ENCODE data around the gene PIBF1. TPM values are rescaled to one million over a fixed set of nuclear protein-coding genes. Genes with fewer than 3 reads are reported as not detected.

The PIBF1 gene
- polyA plus RNA-seq, 4 donors = 9.2 to 15.9 (median 10.5) TPM

GRCh38 chr13:72953391-72953965 is 171.5 kb downstream of the PIBF1 start:
- peaks cover 0 to 11% (median 4%) of the 10 kb centered on the region in 3 donors for H3K4me1 ChIP-seq (ENCODE audit: control insufficient read depth in 3 of 3, insufficient read depth in 2 of 3, low read depth in 1 of 3, low read length in 2 of 3)
- peaks cover 0 to 3% (median 3%) of the 10 kb centered on the region in 3 donors for H3K36me3 ChIP-seq (ENCODE audit: control insufficient read depth in 3 of 3, insufficient read depth in 2 of 3, low read depth in 1 of 3, low read length in 3 of 3)
- peak overlapping the region in 1 of 3 donors; percentile 29 for H3K27ac ChIP-seq (ENCODE audit: low read depth in 1 of 3, low read length in 2 of 3)
- H3K27me3 ChIP-seq (ENCODE audit: control insufficient read depth in 3 of 3, insufficient read depth in 3 of 3, low read length in 3 of 3) = no peaks in the 10 kb centered on the region
- whole genome bisulfite sequencing, 3 donors = 20 to 74% (median 45%) methylated on average over 6 of the region's 6 CpGs
- peak; percentile 79 to 85 for DNase-seq
- no peak overlapping the region for H3K4me3 ChIP-seq (ENCODE audit: low read depth in 1 of 3, low read length in 3 of 3)
- H3K9me3 ChIP-seq (ENCODE audit: control insufficient read depth in 2 of 2, insufficient read depth in 1 of 2, low read depth in 1 of 2, low read length in 1 of 2) = peaks cover 0 to 4% of the 10 kb centered on the region in 2 donors
- no peak for FAIRE-seq

DNA sequence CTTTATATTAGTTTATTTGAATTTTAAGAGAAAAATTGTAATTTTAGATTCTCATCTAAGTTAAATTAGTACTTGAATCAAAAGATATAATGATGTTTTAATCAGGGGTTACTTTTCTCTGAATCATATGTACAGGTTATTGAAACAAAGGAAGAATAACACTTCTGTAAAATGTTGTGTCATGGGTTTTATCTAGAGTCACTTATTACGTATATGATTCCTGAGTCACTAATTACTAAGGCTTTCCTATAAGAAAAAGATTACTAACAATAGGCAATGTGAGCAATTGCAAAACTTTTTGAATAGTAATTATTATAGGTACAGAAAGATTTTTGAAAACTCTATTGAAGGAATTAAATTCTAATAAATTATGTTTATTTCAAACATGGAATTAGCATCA is 177.7 kb downstream of the PIBF1 start:
- no peaks in the 10 kb centered on the region for H3K27me3 ChIP-seq (ENCODE audit: control insufficient read depth in 3 of 3, insufficient read depth in 3 of 3, low read length in 3 of 3)
- peaks cover 0 to 6% (median 3%) of the 10 kb centered on the region in 3 donors for H3K36me3 ChIP-seq (ENCODE audit: control insufficient read depth in 3 of 3, insufficient read depth in 2 of 3, low read depth in 1 of 3, low read length in 3 of 3)
- no peak overlapping the region for H3K4me3 ChIP-seq (ENCODE audit: low read depth in 1 of 3, low read length in 3 of 3)
- H3K9me3 ChIP-seq (ENCODE audit: control insufficient read depth in 2 of 2, insufficient read depth in 1 of 2, low read depth in 1 of 2, low read length in 1 of 2) = peaks cover 0 to 4% of the 10 kb centered on the region in 2 donors
- DNase-seq (peak; percentile 45 to 65), FAIRE-seq (peak; percentile 95)
- peak overlapping the region in 1 of 3 donors; percentile 79 for H3K27ac ChIP-seq (ENCODE audit: low read depth in 1 of 3, low read length in 2 of 3)
- H3K4me1 ChIP-seq (ENCODE audit: control insufficient read depth in 3 of 3, insufficient read depth in 2 of 3, low read depth in 1 of 3, low read length in 2 of 3) = peaks cover 0 to 13% (median 2%) of the 10 kb centered on the region in 3 donors
- 12 to 56% (median 37%) methylated on average over 1 of the region's 1 CpG for WGBS, 3 donors

GRCh38 chr13:72960114-72960513 is 178.2 kb downstream of the PIBF1 start:
- Histone ChIP-seq H3K27ac (ENCODE audit: low read depth in 1 of 3, low read length in 2 of 3) (peak overlapping the region; percentile 8 to 79 (median 78)), H3K4me3 (ENCODE audit: low read depth in 1 of 3, low read length in 3 of 3) (no peak overlapping the region), H3K36me3 (ENCODE audit: control insufficient read depth in 3 of 3, insufficient read depth in 2 of 3, low read depth in 1 of 3, low read length in 3 of 3) (peaks cover 0 to 8% (median 3%) of the 10 kb centered on the region in 3 donors), H3K9me3 (ENCODE audit: control insufficient read depth in 2 of 2, insufficient read depth in 1 of 2, low read depth in 1 of 2, low read length in 1 of 2) (peaks cover 0 to 4% of the 10 kb centered on the region in 2 donors), H3K27me3 (ENCODE audit: control insufficient read depth in 3 of 3, insufficient read depth in 3 of 3, low read length in 3 of 3) (no peaks in the 10 kb centered on the region), H3K4me1 (ENCODE audit: control insufficient read depth in 3 of 3, insufficient read depth in 2 of 3, low read depth in 1 of 3, low read length in 2 of 3) (peaks cover 0 to 13% (median 2%) of the 10 kb centered on the region in 3 donors)
- no peak for DNase-seq
- WGBS, 3 donors = 32 to 70% (median 46%) methylated on average over 4 of the region's 4 CpGs
- no peak for FAIRE-seq

GRCh38 chr13:72960541-72960940 is 178.6 kb downstream of the PIBF1 start:
- Histone ChIP-seq H3K27ac (ENCODE audit: low read depth in 1 of 3, low read length in 2 of 3) (peak overlapping the region in 2 of 3 donors; percentile 8 to 79), H3K9me3 (ENCODE audit: control insufficient read depth in 2 of 2, insufficient read depth in 1 of 2, low read depth in 1 of 2, low read length in 1 of 2) (peaks cover 0 to 4% of the 10 kb centered on the region in 2 donors), H3K36me3 (ENCODE audit: control insufficient read depth in 3 of 3, insufficient read depth in 2 of 3, low read depth in 1 of 3, low read length in 3 of 3) (peaks cover 0 to 8% (median 3%) of the 10 kb centered on the region in 3 donors), H3K27me3 (ENCODE audit: control insufficient read depth in 3 of 3, insufficient read depth in 3 of 3, low read length in 3 of 3) (no peaks in the 10 kb centered on the region), H3K4me1 (ENCODE audit: control insufficient read depth in 3 of 3, insufficient read depth in 2 of 3, low read depth in 1 of 3, low read length in 2 of 3) (peaks cover 0 to 13% (median 2%) of the 10 kb centered on the region in 3 donors), H3K4me3 (ENCODE audit: low read depth in 1 of 3, low read length in 3 of 3) (no peak overlapping the region)
- DNase-seq (peak; percentile 85 to 90), FAIRE-seq (peak; percentile 82)

GRCh38 chr13:72963762-72964161 is 181.8 kb downstream of the PIBF1 start:
- H3K4me1 ChIP-seq (ENCODE audit: control insufficient read depth in 3 of 3, insufficient read depth in 2 of 3, low read depth in 1 of 3, low read length in 2 of 3) = peaks cover 0 to 13% (median 2%) of the 10 kb centered on the region in 3 donors
- FAIRE-seq = no peak

DNA sequence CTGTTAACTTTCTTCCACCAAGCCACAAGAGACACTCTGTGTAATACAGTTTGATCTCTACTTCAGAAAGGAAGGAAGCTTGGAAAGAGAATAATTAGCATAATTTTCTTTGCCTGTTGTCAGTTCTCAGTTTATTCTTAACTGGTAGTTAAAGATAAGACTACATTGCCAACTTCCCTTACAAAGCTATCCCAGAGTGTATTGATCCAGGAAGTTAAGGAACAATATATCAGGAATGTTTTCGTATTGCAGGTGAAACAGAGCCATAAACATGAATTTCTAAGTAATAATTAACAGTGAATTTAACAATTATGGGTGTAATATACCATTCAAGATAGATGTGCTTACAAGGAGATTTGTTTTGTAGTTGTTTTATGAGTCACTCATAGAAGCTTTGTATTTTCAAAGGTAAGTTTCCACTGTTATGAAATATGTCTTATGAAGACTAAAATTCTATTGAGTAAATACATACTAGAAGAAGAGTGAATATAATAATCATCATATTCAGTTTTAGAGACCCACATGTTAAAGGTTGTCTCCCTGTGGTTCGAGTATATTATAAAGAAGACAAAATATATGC is 188.5 kb downstream of the PIBF1 start:
- H3K27me3 ChIP-seq (ENCODE audit: control insufficient read depth in 3 of 3, insufficient read depth in 3 of 3, low read length in 3 of 3) = no peaks in the 10 kb centered on the region
- DNase-seq (peak; percentile 75 to 92), FAIRE-seq (peak; percentile 98)
- no peak overlapping the region for H3K4me3 ChIP-seq (ENCODE audit: low read depth in 1 of 3, low read length in 3 of 3)
- peak overlapping the region in 1 of 3 donors; percentile 59 for H3K27ac ChIP-seq (ENCODE audit: low read depth in 1 of 3, low read length in 2 of 3)
- peaks cover 0 to 13% (median 3%) of the 10 kb centered on the region in 3 donors for H3K36me3 ChIP-seq (ENCODE audit: control insufficient read depth in 3 of 3, insufficient read depth in 2 of 3, low read depth in 1 of 3, low read length in 3 of 3)
- peaks cover 0 to 3% (median 0%) of the 10 kb centered on the region in 3 donors for H3K4me1 ChIP-seq (ENCODE audit: control insufficient read depth in 3 of 3, insufficient read depth in 2 of 3, low read depth in 1 of 3, low read length in 2 of 3)
- WGBS, 3 donors = 13 to 67% (median 36%) methylated on average over 2 of the region's 2 CpGs
- no peaks in the 10 kb centered on the region for H3K9me3 ChIP-seq (ENCODE audit: control insufficient read depth in 2 of 2, insufficient read depth in 1 of 2, low read depth in 1 of 2, low read length in 1 of 2)

More at GRCh38 chr13:72963762-72964161, 181.8 kb downstream of the PIBF1 start:
- WGBS, 3 donors = 62 to 90% (median 68%) methylated on average over 1 of the region's 1 CpG
- Histone ChIP-seq H3K36me3 (ENCODE audit: control insufficient read depth in 3 of 3, insufficient read depth in 2 of 3, low read depth in 1 of 3, low read length in 3 of 3) (peaks cover 0 to 14% (median 0%) of the 10 kb centered on the region in 3 donors), H3K9me3 (ENCODE audit: control insufficient read depth in 2 of 2, insufficient read depth in 1 of 2, low read depth in 1 of 2, low read length in 1 of 2) (no peaks in the 10 kb centered on the region), H3K27me3 (ENCODE audit: control insufficient read depth in 3 of 3, insufficient read depth in 3 of 3, low read length in 3 of 3) (no peaks in the 10 kb centered on the region), H3K27ac (ENCODE audit: low read depth in 1 of 3, low read length in 2 of 3) (no peak overlapping the region), H3K4me3 (ENCODE audit: low read depth in 1 of 3, low read length in 3 of 3) (no peak overlapping the region)
- no peak for DNase-seq

DNA sequence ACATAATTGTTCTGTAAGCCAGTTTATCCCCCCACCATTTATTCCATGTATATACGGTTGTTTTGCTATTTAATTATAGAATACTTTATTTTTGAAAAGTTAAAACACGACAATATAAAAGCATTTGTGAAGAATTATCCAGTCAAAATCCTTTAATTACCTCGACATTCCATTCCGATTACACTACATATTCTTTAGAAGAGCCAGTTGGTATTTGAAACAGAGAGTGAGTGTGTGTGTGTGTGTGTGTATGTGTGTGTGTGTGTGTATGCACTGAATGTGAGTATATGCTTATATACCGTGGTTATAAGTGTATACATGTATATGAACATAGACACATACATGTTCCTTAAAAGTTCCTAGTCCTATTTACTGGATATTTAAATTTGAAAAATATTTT is 189.0 kb downstream of the PIBF1 start:
- no peaks in the 10 kb centered on the region for H3K9me3 ChIP-seq (ENCODE audit: control insufficient read depth in 2 of 2, insufficient read depth in 1 of 2, low read depth in 1 of 2, low read length in 1 of 2)
- 23 to 71% (median 48%) methylated on average over 5 of the region's 5 CpGs for WGBS, 3 donors
- FAIRE-seq = no peak
- H3K4me1 ChIP-seq (ENCODE audit: control insufficient read depth in 3 of 3, insufficient read depth in 2 of 3, low read depth in 1 of 3, low read length in 2 of 3) = peaks cover 0 to 3% (median 0%) of the 10 kb centered on the region in 3 donors
- no peak overlapping the region for H3K4me3 ChIP-seq (ENCODE audit: low read depth in 1 of 3, low read length in 3 of 3)
- peaks cover 0 to 13% (median 3%) of the 10 kb centered on the region in 3 donors for H3K36me3 ChIP-seq (ENCODE audit: control insufficient read depth in 3 of 3, insufficient read depth in 2 of 3, low read depth in 1 of 3, low read length in 3 of 3)
- no peaks in the 10 kb centered on the region for H3K27me3 ChIP-seq (ENCODE audit: control insufficient read depth in 3 of 3, insufficient read depth in 3 of 3, low read length in 3 of 3)
- peak; percentile 41 to 57 for DNase-seq
- peak overlapping the region in 2 of 3 donors; percentile 56 to 59 for H3K27ac ChIP-seq (ENCODE audit: low read depth in 1 of 3, low read length in 2 of 3)

DNA sequence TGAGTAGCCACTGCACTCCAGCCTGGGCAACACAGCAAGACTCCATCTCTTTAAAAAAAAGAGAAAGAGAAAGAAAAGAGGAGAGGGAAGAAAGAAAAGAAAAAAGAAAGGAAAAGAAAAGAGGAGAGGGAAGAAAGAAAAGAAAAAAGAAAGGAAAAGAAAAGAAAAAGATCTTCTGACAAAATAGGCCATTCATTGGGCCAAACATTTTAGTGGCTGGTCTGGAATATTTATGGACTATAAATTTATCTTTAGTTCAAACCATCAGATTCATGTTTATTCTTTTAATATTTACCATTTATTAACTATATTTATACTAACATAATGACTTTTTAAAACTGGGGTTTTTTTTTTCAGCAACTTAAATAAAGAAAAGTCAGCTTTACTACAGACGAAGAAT is 191.3 kb downstream of the PIBF1 start:
- peaks cover 0 to 12% (median 3%) of the 10 kb centered on the region in 3 donors for H3K36me3 ChIP-seq (ENCODE audit: control insufficient read depth in 3 of 3, insufficient read depth in 2 of 3, low read depth in 1 of 3, low read length in 3 of 3)
- no peak for DNase-seq
- 91 to 100% (median 97%) methylated on average over 1 of the region's 1 CpG for WGBS, 3 donors
- peaks cover 0 to 3% (median 0%) of the 10 kb centered on the region in 3 donors for H3K4me1 ChIP-seq (ENCODE audit: control insufficient read depth in 3 of 3, insufficient read depth in 2 of 3, low read depth in 1 of 3, low read length in 2 of 3)
- FAIRE-seq = peak; percentile 77
- H3K27me3 ChIP-seq (ENCODE audit: control insufficient read depth in 3 of 3, insufficient read depth in 3 of 3, low read length in 3 of 3) = no peaks in the 10 kb centered on the region
- no peak overlapping the region for H3K4me3 ChIP-seq (ENCODE audit: low read depth in 1 of 3, low read length in 3 of 3)
- no peak overlapping the region for H3K27ac ChIP-seq (ENCODE audit: low read depth in 1 of 3, low read length in 2 of 3)
- no peaks in the 10 kb centered on the region for H3K9me3 ChIP-seq (ENCODE audit: control insufficient read depth in 2 of 2, insufficient read depth in 1 of 2, low read depth in 1 of 2, low read length in 1 of 2)
